Left lobe of liver (tissue), 2 donors: ENCODE measurements around the gene ABHD16A. TPM values are rescaled to one million over a fixed set of nuclear protein-coding genes. Genes with fewer than 3 reads are reported as not detected.

Experiments used
- ATAC-seq: fragments of 200-7000 bp; cut with Tn5 transposase; one replicate; pipeline ENCODE4 v1.9.1; 2020; ENCODE audit warnings: mild to moderate bottlenecking, moderate library complexity
- DNase-seq: peaks from one replicate; pipeline ENCODE4 v3.0.0-alpha.2; 2020; ENCODE audit warnings: low spot score
- total RNA-seq: library from RNA; stranded (reverse); gene quantifications from one replicate; pipeline ENCODE4 v1.2.1, GENCODE V29; 2021
- donor health status: DM: no; HTN: no; CAD: no; lungs with moderate emphysema.
- donor health status: DM: no; HTN: yes; CAD: no.

Gene ABHD16A
- total RNA-seq, 1 donor from 2014 or later, result 35.1 TPM

DNA sequence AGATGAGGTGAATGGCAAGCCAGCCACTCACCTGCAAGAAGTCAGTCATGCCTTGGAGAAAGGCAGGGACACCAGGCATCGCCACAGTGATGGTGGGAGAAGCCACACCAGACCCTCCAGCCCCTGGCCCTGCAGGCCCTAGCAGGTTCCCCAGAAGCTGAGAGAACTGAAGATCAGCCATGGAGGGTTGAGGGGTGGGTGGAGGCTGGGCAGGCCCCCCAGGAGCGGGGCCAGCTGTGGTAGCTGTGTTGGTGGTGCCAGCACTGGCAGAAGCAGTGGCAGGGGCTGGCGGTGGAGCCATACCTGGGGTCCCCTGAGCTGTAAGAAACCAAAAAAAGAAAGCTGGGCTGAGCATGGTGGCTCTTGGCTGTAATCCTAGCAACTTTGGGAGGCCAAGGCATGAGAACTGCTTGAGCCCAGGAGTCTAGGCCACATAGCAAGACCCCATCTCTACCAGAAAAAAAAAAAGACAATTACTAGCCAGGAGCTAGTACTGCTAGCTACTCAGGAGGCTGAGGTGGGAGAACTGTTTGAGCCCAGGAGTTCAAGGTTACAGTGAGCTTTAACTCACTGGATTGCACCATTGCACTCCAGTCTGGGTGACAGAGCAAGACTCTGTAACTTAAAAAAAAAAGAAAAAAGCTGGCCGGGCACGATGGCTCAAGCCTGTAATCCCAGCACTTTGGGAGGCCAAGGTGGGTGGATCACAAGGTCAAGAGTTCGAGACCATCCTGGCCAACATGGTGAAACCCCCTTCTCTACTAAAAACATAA, 60.1 kb downstream of the ABHD16A start:
- peak; percentile 16 for ATAC-seq

DNA sequence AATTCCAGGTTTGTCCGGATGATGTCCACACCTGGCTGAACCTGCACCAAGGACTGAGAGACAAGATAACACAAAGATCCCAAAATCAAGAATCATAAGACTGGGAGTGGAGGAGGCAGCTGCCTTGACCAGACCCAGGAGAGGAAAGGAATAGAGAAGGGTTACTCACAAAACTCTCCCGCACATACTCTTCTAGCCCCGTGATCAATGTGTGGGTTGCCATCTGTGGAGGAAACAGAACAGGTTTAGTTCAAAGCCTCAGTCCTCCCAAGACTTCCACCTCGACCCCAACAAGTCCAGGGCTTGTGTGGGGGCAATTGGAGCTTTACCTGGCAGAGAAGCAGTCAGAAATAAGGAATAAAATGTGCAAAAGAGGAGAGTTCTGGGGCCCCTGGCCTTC, 61.8 kb downstream of the ABHD16A start:
- ATAC-seq, result no peak

More for the DNA sequence above, 60.1 kb downstream of the ABHD16A start:
- no peak for DNase-seq

DNA sequence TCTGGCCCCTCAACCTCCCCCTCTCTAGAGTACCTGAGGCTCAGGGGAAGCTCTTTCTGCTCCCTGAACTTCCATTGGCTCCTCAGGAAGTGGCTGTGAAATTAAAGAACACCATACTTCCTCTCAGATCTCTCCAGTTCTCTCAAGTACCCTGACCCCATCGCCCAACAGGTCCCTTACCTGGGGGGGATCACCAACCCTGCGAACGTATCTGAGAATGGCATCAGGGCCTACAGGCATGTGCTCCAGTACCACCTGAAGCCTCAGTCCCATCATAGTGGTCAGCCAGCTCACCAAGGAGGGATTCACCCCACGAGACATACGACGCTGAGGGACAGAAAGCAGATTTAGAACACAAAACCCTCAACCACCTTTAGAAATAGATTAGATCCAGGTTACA, 62.5 kb downstream of the ABHD16A start:
- no peak for ATAC-seq
- no peak for DNase-seq

More for the DNA sequence above, 61.8 kb downstream of the ABHD16A start:
- no peak for DNase-seq

DNA sequence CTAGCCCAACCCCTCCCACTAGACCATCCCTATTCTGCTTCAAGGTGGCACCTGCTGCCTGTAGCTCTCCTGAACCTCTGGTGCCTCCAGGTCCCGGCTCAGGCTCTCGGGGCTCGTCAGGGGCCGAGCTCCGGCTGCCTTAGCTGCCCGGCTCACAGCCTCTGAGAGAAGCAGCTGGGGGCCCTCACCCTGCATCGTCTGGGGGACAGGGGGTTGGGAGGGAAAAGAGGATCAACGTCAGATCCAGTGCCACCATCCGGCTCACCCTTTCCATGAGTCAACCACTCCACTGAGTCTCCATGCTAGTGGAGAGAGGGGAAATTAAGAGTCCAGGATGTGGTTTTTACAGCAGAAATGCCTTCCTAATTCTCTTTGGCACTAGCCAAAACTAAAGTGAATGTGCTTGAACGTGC, 63.7 kb downstream of the ABHD16A start:
- DNase-seq, result no peak
- ATAC-seq, result no peak

DNA sequence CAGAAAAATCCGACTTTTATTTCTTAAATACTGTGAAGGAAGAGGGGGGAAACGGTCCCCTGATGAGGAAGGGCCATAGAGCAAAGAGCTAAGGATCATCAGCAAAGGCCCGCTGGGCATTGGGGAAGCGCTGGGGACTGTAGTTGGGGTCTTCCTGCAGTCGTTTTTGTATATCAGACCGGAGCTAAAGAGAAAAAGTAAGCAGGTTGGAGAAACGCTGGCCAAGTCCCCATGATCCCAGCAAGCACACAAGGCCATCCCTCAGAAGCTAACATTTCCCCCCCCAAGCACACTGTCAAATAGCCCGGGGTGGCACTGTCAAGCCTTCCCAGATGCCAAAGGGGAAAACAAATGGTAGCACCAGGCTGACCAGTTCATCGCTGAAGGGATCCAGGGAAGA, 64.1 kb downstream of the ABHD16A start:
- DNase-seq, result no peak
- ATAC-seq, result no peak

Other genes starting within 250 kb of the ABHD16A start
- 0.78 TPM for gene MICB, start 205.2 kb downstream of the ABHD16A start, total RNA-seq
- not detected for gene MCCD1, start 174.4 kb downstream of the ABHD16A start, total RNA-seq
- 126 TPM for gene DDX39B, start 161.3 kb downstream of the ABHD16A start, total RNA-seq
- not detected for gene ATP6V1G2, start 156.7 kb downstream of the ABHD16A start, total RNA-seq
- gene NFKBIL1, start 155.7 kb downstream of the ABHD16A start, total RNA-seq, result 9.4 TPM
- 0.93 TPM for gene LTA, start 131.0 kb downstream of the ABHD16A start, total RNA-seq
- 0.68 TPM for gene TNF, start 127.8 kb downstream of the ABHD16A start, total RNA-seq
- 1.7 TPM for gene LTB, start 120.9 kb downstream of the ABHD16A start, total RNA-seq
- 10.2 TPM for gene LST1, start 117.0 kb downstream of the ABHD16A start, total RNA-seq
- not detected for gene NCR3, start 110.3 kb downstream of the ABHD16A start, total RNA-seq
- gene AIF1, start 88.1 kb downstream of the ABHD16A start, total RNA-seq, result 7.2 TPM
- 47.3 TPM for gene PRRC2A, start 82.6 kb downstream of the ABHD16A start, total RNA-seq
- gene BAG6, start 50.7 kb downstream of the ABHD16A start, total RNA-seq, result 141 TPM
- 97.1 TPM for gene APOM, start 47.4 kb downstream of the ABHD16A start, total RNA-seq
- gene C6orf47, start 42.5 kb downstream of the ABHD16A start, total RNA-seq, result 7.9 TPM
- 7.7 TPM for gene GPANK1, start 38.3 kb downstream of the ABHD16A start, total RNA-seq
- 45.8 TPM for gene CSNK2B, start 37.2 kb downstream of the ABHD16A start, total RNA-seq
- gene LY6G5B, start 33.3 kb downstream of the ABHD16A start, total RNA-seq, result 4.0 TPM
- 0.88 TPM for gene LY6G5C, start 22.3 kb downstream of the ABHD16A start, total RNA-seq
- not detected for gene LY6G6F, start 3.5 kb upstream of the ABHD16A start, total RNA-seq
- not detected for gene LY6G6D, start 12.0 kb upstream of the ABHD16A start, total RNA-seq
- gene LY6G6C, start 18.4 kb upstream of the ABHD16A start, total RNA-seq, result not detected
- 0.33 TPM for gene MPIG6B, start 20.0 kb upstream of the ABHD16A start, total RNA-seq
- gene DDAH2, start 26.0 kb upstream of the ABHD16A start, total RNA-seq, result 22.2 TPM
- gene CLIC1, start 33.2 kb upstream of the ABHD16A start, total RNA-seq, result 37.7 TPM
- 5.2 TPM for gene MSH5, start 36.7 kb upstream of the ABHD16A start, total RNA-seq
- gene SAPCD1, start 59.3 kb upstream of the ABHD16A start, total RNA-seq, result 0.73 TPM
- gene VWA7, start 74.0 kb upstream of the ABHD16A start, total RNA-seq, result 2.3 TPM
- 52.6 TPM for gene VARS1, start 92.4 kb upstream of the ABHD16A start, total RNA-seq
- 9.8 TPM for gene LSM2, start 103.6 kb upstream of the ABHD16A start, total RNA-seq
- gene HSPA1L, start 112.0 kb upstream of the ABHD16A start, total RNA-seq, result 0.60 TPM
- gene HSPA1A, start 112.2 kb upstream of the ABHD16A start, total RNA-seq, result 89.1 TPM
- gene HSPA1B, start 124.4 kb upstream of the ABHD16A start, total RNA-seq, result 50.8 TPM
- 20.1 TPM for gene NEU1, start 159.5 kb upstream of the ABHD16A start, total RNA-seq
- gene SLC44A4, start 175.7 kb upstream of the ABHD16A start, total RNA-seq, result 0.86 TPM
- 15.7 TPM for gene EHMT2, start 194.4 kb upstream of the ABHD16A start, total RNA-seq
- gene ZBTB12, start 198.8 kb upstream of the ABHD16A start, total RNA-seq, result 0.86 TPM
- 451 TPM for gene C2, start 224.4 kb upstream of the ABHD16A start, total RNA-seq
- gene CFB, start 242.8 kb upstream of the ABHD16A start, total RNA-seq, result 1,916 TPM